Retinal pigment epithelial cell (primary cell): Measurements from ENCODE around the gene MSI2.
A peak's percentile ranks its signal among the peaks of the same experiment; 100 is the strongest.
"Not testable (repeated sequence)": the region's sequence is repeated elsewhere in the genome, so short reads cannot be mapped to it uniquely, and the experiment has no call there.

Source experiments
- DNase-seq: peaks from one replicate; pipeline ENCODE4 v3.0.0-alpha.2; 2010; ENCODE audit warnings: low read depth
- H3K4me3 ChIP-seq: 2 replicates; pipeline ENCODE4 v1.5.1; 2011; ENCODE audit warnings: mild to moderate bottlenecking, low read length, control low read depth, moderate library complexity
- TF ChIP-seq, protein P1 (sequence below): conservative IDR thresholded peaks from 2 replicates; pipeline ENCODE4 v1.5.1; 2011; ENCODE audit warnings: low read depth, low read length, control low read depth, inconsistent platforms

The MSI2 gene

DNA sequence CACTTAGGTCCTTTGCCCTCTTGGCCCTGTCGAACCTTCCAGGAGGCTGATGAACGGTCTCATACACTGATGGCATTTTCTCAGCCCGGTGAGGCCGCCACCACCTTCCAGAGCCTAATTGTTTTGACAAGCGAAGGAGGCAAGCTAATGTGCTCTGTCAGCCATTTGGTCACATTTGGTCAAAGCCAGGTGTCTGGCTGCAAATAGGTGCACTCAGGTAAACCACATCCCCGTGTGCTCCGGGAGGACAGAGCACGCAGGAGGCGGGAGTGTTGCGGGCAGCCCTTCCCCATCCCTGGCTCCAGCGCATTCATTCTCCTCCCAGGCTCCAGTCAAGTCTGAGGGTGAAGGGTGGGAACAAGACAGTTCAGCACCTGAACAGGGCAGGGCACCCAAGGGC lies 240.1 kb downstream of the MSI2 start:
- DNase-seq: no peak
- TF ChIP-seq, protein P1, sequence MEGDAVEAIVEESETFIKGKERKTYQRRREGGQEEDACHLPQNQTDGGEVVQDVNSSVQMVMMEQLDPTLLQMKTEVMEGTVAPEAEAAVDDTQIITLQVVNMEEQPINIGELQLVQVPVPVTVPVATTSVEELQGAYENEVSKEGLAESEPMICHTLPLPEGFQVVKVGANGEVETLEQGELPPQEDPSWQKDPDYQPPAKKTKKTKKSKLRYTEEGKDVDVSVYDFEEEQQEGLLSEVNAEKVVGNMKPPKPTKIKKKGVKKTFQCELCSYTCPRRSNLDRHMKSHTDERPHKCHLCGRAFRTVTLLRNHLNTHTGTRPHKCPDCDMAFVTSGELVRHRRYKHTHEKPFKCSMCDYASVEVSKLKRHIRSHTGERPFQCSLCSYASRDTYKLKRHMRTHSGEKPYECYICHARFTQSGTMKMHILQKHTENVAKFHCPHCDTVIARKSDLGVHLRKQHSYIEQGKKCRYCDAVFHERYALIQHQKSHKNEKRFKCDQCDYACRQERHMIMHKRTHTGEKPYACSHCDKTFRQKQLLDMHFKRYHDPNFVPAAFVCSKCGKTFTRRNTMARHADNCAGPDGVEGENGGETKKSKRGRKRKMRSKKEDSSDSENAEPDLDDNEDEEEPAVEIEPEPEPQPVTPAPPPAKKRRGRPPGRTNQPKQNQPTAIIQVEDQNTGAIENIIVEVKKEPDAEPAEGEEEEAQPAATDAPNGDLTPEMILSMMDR: no peak
- H3K4me3 ChIP-seq: no peak overlapping the region

DNA sequence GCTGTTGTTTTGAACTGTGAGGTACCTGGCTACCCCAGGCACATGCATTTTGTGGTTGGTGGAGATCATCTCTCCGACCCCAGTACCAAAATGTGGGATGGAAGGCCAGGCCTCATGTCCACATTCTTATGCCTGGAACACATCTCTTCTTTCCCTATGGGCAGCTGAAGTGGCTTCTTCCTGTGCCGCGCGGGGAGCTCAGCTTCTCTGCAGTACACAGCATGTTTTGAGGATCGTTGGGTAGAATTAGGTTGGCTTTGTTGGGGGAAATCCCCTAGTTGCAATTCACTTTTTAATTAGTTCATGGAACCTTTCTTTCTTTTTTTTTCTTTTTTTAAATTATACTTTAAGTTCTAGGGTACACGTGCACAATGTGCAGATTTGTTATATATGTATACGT lies 242.1 kb downstream of the MSI2 start:
- TF ChIP-seq, protein P1: no peak
- DNase-seq: no peak
- no peak overlapping the region for H3K4me3 ChIP-seq

DNA sequence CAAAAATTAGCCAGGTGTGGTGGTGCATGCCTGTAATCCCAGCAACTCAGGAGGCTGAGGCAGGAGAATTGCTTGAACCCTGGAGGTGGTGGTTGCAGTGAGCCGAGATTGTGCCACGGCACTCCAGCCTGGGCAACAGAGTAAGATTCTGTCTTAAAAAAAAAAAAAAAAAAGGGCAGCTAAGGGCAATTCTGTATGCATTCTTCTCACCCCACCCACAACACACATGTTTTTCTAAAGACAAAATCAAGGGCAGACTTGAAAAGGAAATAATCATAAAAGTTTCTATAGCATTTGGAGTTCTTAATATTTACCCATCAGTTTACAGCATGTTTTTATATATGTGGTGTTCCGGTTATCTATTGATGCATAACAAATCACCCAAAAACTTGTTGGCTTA lies 242.9 kb downstream of the MSI2 start:
- H3K4me3 ChIP-seq, DNase-seq: not testable (repeated sequence)

DNA sequence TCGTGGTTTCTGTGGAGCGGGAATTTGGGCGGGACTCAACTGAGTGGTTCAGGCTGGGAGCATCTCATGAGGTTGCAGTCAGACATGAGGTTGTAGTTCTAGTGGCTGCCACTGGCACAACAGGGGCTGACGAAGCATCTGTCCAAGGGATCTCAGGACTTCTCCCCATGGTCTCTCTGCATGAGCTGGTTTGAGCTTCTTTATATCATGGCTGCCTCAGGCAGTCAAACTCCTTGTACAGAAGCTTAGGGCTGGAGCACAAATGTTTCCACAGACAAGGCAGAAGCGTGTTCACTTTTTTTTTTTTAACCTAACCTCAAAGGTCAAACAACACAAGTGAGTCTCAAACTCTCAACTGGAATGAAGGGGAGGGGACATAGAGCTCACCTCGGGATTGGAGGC lies 243.3 kb downstream of the MSI2 start:
- TF ChIP-seq, protein P1: peak; percentile 6
- H3K4me3 ChIP-seq: no peak overlapping the region
- no peak for DNase-seq

DNA sequence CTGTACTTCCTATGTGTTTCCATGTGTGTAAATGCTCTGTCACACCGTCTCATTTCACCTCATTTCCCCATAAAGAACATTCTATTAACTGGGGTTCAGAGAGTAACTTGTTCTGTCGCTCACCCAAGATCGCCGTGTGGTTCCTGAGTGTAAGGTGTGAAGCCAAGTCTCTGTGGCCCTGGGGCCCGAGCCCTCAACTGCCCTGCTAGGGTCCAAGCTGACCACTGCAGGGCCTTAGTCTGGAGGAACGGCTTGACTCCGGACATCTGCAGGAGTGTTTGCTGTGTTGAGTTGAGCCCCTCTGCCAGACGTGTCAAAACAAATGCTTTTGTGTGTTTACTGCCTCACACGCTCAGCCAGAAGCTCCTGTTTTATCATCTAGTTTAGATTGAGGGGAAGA lies 244.7 kb downstream of the MSI2 start:
- TF ChIP-seq, protein P1: no peak
- no peak for DNase-seq
- no peak overlapping the region for H3K4me3 ChIP-seq

DNA sequence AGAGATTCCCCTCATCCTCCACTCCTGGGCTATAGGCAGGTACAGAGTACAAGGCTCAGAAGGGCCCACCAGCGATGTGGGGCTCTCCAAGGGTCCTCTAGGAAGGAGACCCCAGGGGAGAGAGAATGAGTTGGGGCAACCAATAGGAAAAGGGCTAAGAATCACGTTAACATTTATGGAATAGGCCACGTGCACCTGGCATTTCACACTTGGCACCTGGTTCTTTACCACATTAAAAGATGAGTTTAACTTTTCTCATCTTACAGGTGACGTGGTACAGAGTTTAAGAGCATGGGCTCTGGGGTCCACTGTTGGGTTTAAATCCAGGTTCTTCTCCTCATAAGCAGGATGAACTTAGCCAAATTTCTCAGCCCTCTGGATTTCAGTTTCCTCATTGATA lies 245.7 kb downstream of the MSI2 start:
- TF ChIP-seq, protein P1: no peak
- H3K4me3 ChIP-seq: no peak overlapping the region
- no peak for DNase-seq

DNA sequence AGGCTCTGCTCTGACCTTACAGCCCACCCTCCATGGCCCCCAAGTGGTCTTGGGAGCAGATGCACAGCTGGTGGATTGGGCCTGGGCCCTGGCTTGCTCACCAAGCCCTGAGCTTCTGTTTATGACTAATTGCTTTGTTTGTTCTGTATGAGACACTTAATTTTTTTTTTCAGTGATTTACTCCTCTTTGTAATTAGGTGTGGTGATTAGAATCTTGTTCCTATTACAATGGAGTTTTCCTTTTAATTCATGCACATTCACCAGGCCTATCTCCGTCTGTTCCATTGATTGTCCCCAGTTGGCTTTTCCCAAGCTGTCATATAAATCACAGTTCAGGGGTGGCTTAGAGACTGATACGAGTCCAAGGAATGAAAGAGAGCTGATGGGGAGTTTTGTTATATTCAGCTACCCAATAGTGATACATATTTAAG lies 246.5 kb downstream of the MSI2 start:
- TF ChIP-seq, protein P1: no peak
- DNase-seq: no peak
- no peak overlapping the region for H3K4me3 ChIP-seq

DNA sequence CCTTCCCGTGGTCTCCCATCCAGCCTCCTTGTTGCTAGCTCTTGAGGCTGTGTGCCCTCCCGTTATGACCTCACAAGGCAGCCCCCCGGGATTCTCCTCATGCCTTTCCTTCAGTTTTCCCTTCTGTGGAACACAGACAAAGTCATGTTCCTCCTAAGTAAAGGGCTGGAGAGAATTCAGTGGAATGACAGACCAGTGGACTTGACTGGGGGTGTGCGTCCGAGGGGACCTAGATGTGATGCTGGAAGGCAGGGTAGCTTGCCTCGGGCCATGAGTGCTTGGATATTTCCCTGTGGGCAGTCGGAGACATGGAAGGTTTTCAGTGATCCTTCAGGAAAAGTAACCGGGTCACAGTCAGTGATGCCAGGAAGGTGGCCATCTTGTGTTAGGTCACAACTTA lies 247.9 kb downstream of the MSI2 start:
- TF ChIP-seq, protein P1: no peak
- no peak overlapping the region for H3K4me3 ChIP-seq
- no peak for DNase-seq
